ENCODE measurements around the gene ACO2.
"Not testable (repeated sequence)": the region's sequence is repeated elsewhere in the genome, so short reads cannot be mapped to it uniquely, and the experiment has no call there.

Gene ACO2

GRCh38 chr22:41468381-41469217 is at the start of gene ACO2, which contains the start of gene PHF5A:
TSS of gene ACO2 (plus strand) at chr22:41469117. CDS start at chr22:41469147, 30 bp downstream.
TSS of gene PHF5A (minus strand) at chr22:41468692. CDS start at chr22:41468653, 39 bp downstream.
- peak; percentile 88 for TF ChIP-seq POLR2A (IDR thresholded peaks at IDR 0.05; ENCODE audit: low read length)
- TF ChIP-seq GATA1 (IDR thresholded peaks at IDR 0.05; ENCODE audit: low read depth, low read length), result no peak
- peak; percentile 99 to 100 for DNase-seq

- DNase-seq, result no peak
- TF ChIP-seq GATA1 (IDR thresholded peaks at IDR 0.05; ENCODE audit: low read depth, low read length) (no peak), POLR2A (IDR thresholded peaks at IDR 0.05; ENCODE audit: low read length) (no peak)
Observed at GRCh38 chr22:41425660-41426365, 43.1 kb upstream of the ACO2 start.

GRCh38 chr22:41429232-41429950 is 39.5 kb upstream of the ACO2 start:
- no peak for DNase-seq
- TF ChIP-seq POLR2A (IDR thresholded peaks at IDR 0.05; ENCODE audit: low read length), result no peak
- no peak for TF ChIP-seq GATA1 (IDR thresholded peaks at IDR 0.05; ENCODE audit: low read depth, low read length)

- TF ChIP-seq POLR2A (IDR thresholded peaks at IDR 0.05; ENCODE audit: low read length) (no peak), GATA1 (IDR thresholded peaks at IDR 0.05; ENCODE audit: low read depth, low read length) (no peak)
Observed at GRCh38 chr22:41429951-41430332, 39.0 kb upstream of the ACO2 start.

GRCh38 chr22:41431656-41432055 is 37.3 kb upstream of the ACO2 start:
- DNase-seq, result no peak
- TF ChIP-seq GATA1 (IDR thresholded peaks at IDR 0.05; ENCODE audit: low read depth, low read length) (no peak), POLR2A (IDR thresholded peaks at IDR 0.05; ENCODE audit: low read length) (no peak)

More at GRCh38 chr22:41429951-41430332, 39.0 kb upstream of the ACO2 start:
- no peak for DNase-seq

GRCh38 chr22:41433480-41433879 is 35.4 kb upstream of the ACO2 start:
- not testable (repeated sequence) for DNase-seq

- not testable (repeated sequence) for DNase-seq
Observed at GRCh38 chr22:41434361-41435003, 34.4 kb upstream of the ACO2 start.

GRCh38 chr22:41435560-41435959 is 33.4 kb upstream of the ACO2 start:
- TF ChIP-seq GATA1 (IDR thresholded peaks at IDR 0.05; ENCODE audit: low read depth, low read length), result no peak
- no peak for TF ChIP-seq POLR2A (IDR thresholded peaks at IDR 0.05; ENCODE audit: low read length)
- DNase-seq, result no peak

GRCh38 chr22:41436322-41437113 is 32.4 kb upstream of the ACO2 start:
- no peak for DNase-seq
- TF ChIP-seq GATA1 (IDR thresholded peaks at IDR 0.05; ENCODE audit: low read depth, low read length), result no peak
- TF ChIP-seq POLR2A (IDR thresholded peaks at IDR 0.05; ENCODE audit: low read length), result no peak

- TF ChIP-seq GATA1 (IDR thresholded peaks at IDR 0.05; ENCODE audit: low read depth, low read length), result no peak
- TF ChIP-seq POLR2A (IDR thresholded peaks at IDR 0.05; ENCODE audit: low read length), result no peak
- no peak for DNase-seq
Observed at GRCh38 chr22:41437198-41437597, 31.7 kb upstream of the ACO2 start.

GRCh38 chr22:41440511-41440910 is 28.4 kb upstream of the ACO2 start:
- DNase-seq, result not testable (repeated sequence)

GRCh38 chr22:41442240-41442792 is 26.6 kb upstream of the ACO2 start:
- DNase-seq, result no peak

More at GRCh38 chr22:41442240-41442792, 26.6 kb upstream of the ACO2 start:
- TF ChIP-seq GATA1 (IDR thresholded peaks at IDR 0.05; ENCODE audit: low read depth, low read length) (no peak), POLR2A (IDR thresholded peaks at IDR 0.05; ENCODE audit: low read length) (no peak)
